DMS53 (cell line): ENCODE results near the gene KRTAP19-7.

ENCODE experiments used
- DNase-seq: peaks from one replicate; lab custom pipeline; 2025; lab: John Stamatoyannopoulos, UW

Gene KRTAP19-7, protein sequence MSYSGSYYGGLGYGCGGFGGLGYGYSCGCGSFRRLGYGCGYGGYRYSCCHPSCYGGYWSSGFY

DNA sequence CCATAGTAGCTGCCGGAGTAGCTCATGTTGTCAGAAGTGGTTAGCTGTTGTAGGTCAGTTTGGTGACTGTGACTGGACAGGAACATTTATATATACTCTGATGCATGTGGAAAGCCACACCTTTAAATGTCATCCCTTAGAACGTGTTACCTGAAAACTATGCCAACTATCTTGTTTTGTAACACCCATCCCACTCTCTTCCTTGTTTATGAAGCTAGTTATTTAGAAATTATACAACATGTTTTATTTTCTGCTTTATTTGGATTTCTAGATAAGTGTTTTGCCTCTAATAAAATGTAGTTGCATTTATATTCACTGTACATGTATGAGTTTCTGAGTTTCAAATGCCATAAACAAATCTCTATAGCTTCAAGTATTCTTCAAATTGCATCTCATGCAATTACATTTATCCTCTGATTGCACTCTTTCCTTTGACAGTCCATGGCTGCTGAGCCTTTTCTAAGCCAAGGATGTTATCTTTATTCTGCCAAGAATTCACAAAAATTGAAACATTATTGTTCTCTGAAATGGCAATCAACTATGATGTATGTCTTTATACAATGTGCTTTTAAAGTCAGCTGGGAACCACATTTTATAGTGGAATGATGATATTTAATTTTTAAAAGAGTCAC, at the start of gene KRTAP19-7:
KRTAP19-7 (minus strand) TSS at position 51 of the 632 bp plus-strand sequence; CDS start at position 26, 25 bp downstream.
- no peak for DNase-seq

DNA sequence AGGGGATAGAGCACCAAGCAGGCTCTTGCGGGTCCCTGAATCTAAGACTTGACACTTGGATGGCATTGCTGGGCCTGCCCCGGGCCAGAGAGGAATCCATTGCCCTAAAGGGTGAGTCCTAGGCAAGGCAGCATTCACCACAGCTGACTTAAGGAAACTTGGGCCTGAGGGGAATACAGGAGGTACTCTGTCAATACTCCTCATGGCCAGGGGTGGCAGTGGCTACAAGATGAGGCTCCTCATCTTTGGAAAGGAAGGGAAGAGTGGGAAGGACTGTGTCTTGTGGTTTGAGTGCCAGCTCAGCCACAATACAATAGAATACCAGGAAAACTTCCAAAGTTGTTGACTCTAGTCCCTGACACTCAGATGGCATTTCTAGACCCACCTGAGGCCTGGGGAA, 44.9 kb upstream of the KRTAP19-7 start:
- DNase-seq, result peak; percentile 27

DNA sequence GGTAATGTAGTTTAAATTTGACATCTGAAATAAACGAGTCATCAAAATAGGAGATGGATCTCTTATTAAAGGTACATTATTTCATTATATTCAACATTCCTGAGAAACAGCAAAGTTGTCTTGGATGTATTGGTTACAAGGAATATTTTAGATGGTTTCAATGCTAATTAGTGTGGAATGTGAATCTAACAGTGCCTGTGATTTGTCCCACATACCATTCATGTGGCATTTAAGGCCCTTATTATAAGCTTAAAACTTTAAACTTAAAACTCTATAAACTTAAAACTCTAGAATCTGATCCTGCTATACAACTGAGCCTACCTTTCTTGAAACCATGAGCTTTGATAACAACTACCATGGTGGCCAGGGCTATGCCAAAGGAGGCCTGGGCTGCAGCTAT, 39.7 kb upstream of the KRTAP19-7 start, which contains the start of gene KRTAP22-1:
KRTAP22-1 (plus strand) TSS at position 301 of the 400 bp plus-strand sequence.
- no peak for DNase-seq

DNA sequence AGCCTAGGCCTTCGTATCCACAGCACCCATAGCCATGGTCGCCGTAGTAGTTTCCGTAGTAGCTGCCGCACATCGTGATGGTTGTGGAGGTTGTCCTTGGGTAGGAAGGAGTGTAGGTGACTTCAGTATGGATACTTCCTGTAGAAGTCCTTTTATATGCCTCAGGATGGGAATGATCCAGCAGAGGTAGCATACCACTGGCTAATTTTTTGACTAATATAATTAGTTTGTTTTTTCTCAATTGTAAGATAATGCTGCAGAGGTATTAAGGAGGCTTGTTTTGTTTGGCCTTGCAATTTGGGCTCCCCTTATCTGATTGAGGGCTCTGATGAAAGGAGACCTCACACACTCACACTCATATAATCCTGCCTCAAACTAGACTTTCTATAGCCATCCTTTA, 37.7 kb upstream of the KRTAP19-7 start, which contains the start of gene KRTAP6-2:
KRTAP6-2 (minus strand) TSS at position 101 of the 400 bp plus-strand sequence; CDS start at position 73, 28 bp downstream.
- DNase-seq, result no peak

DNA sequence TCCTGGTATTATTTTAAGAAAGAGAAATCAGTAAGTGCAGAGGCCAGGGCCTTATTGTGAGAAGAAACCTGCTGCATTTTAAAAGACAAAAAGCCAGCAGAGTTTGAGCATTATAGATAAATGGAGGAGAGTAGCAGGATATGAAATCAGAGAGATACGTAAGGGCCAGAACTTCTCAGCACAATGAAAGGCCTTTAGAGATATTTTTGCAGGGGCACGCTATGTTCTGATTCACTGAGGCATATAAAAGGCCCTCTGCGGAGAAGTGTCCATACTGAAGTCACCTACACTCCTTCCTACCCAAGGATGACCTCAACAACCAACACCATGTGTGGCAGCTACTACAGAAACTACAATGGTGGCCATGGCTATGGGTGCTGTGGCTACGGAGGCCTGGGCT, 31.0 kb upstream of the KRTAP19-7 start, which contains the start of gene KRTAP6-3:
KRTAP6-3 (plus strand) TSS at position 301 of the 400 bp plus-strand sequence; CDS start at position 307, 6 bp downstream.
- DNase-seq, result no peak

DNA sequence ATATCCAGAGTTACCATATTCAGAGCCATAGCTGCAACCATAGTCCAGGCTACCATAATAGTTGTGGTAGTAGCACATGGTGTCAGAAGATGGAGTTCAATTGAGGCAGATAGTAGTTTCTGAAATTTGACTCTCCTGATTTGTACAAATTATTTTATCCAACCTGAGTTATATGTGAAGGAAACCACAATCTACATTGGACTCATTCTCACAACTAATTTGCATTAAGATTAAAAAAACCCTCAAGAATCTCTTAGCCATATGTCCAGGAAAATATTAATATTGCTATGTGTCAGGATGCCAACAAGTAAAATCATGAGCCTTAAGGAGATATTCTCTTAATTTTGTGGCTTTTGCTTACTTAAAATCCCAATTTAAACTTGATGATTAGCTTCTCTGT, 29.2 kb upstream of the KRTAP19-7 start, which contains the start of gene KRTAP22-2:
KRTAP22-2 (minus strand) TSS at position 101 of the 400 bp plus-strand sequence.
- DNase-seq, result no peak

DNA sequence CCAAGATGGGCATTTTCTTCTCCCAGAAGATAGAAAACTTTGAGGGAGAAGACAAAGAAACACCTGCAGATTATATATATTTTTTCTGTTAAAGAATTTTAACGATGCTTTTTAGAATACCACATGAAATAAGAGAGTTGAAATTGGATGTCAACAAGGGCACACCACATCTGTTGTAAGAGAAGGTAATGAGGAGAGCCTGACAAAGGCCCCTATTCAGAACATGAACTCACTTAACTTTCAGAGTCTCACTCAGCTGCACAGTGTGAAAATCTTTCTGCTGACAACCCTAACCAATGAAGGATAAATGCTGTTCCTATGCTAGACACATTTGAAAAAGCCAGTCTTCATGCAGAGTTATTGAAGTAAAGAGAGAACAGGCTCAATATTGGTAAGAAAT, 21.8 kb upstream of the KRTAP19-7 start:
- DNase-seq, result no peak

DNA sequence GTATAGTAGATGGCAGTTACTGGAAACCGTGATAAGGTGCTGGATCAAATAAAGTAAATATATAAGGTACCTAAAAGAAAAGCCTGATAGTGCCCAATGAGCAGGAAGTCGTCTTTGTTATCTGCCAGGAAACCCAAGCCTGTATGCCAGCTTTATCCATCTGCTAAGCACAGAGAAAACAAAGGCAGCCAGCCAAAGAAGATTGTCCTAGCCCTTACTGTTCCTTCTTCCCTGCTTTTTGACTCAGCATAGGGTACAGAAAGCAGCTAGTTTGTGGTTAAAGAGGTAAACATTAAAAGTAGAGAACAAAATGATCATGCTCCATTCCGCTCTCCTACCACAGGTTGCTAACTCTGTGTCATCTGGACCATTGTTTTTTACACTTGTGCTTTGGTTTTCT, 19.0 kb upstream of the KRTAP19-7 start:
- DNase-seq, result no peak

DNA sequence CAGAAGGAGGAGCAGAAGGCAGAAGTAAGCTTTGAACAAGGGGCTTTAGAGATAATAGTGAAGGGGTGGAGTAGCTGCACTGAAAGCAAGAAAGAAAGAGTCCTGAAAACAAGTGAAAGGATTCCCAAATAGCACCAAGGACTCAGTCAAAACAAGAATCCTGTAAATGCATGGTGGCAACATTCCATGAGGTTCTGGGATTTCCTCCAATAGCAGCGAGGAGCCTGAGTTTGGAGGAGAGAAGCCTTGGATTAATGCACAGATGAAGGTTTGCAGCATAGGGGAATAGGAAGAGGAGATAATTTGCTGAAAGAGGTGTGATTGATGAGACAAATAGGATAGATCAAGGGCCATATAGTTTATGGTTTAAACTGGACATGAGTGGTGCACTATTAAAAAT, 18.2 kb upstream of the KRTAP19-7 start:
- DNase-seq, result no peak

DNA sequence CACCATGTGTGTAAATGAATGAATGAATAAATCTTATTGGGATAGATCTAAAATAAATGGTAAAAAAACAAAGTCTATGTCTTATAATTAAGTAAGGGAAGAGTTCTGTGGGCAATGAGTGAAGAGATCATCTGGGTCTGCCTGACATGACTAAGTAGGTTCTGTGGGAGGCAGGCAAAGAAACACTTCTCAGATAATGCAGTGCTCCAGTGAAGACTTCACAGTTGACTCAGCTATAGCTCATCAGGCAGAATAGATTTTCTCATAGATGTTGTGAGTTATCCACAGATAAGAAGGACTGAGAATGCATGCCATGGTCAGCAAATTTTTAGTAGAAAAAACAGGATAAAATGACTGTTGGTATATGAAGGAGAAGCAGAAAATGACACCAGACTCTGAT, 16.7 kb upstream of the KRTAP19-7 start:
- DNase-seq, result no peak

DNA sequence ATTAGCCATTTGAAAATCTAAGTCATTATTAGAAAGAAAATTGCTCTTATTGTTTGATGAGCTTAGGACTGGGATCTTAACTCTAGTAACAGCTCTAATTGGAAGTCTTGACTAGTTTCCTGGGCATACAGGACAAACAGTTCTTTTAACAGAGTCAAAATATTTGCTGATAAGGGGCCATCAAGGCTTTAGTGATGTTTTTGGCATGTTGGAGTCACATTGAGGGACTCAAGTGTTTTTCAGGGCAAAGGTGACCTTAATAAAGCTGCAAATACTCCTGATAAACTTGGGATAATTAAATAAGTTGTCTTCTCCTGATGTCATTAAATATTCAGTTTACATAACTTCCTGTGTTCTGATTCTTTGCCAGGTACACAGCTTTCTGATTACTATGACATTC, 6.5 kb upstream of the KRTAP19-7 start:
- no peak for DNase-seq

DNA sequence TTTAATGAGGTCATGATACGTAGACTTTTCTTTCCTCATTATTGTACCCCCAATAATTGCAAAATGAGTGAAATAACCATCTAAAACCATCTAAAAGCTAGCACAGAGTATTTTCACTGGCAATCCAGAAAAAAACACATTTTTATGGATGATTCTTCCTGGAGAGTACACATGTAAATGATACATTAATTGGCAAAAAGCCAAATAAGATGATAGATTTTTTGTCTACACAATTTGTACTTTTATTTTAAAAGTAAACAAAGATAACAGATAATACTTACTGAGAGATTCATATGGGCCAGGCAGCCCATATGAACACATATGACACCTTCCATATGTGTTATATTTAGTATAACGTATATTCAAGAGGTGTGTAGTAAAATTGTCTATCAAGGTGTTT, 2.5 kb upstream of the KRTAP19-7 start:
- no peak for DNase-seq

DNA sequence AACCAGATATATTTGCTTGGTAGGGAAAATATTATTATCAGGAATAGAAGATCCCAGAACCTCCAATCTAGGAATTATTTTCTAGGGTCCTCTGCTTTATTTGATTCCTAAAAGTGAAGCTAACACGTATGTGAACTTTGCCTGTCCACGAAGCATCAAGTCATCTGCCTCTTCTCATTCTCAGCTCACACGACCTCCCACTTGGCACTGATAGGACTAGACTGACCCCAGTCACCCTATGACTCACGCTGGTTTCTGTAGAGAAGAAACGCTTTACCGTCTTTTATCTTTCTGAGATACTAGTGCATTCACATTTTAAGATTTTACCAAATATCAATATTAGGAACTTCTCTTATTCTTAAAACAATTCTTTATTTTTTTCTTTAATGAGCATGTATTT, 2.0 kb upstream of the KRTAP19-7 start:
- no peak for DNase-seq

DNA sequence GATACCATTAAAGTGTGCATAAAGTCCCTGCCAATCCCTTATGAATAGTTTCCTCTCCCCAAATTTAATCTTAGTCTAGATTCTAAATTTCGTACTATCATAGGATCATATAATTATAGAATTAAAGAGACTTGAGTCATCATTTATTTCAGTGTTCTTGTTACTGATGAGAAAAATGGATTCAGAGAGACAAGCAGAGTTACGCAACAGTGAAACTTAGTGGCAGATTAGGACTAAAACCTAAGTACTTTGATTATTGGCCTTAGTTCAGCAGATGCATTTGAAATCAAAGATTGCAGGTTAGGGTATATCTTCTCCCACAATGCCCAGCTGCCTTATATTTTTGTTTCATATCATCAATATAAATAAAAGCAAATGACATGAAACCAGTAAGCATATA, 843 bp upstream of the KRTAP19-7 start:
- no peak for DNase-seq

DNA sequence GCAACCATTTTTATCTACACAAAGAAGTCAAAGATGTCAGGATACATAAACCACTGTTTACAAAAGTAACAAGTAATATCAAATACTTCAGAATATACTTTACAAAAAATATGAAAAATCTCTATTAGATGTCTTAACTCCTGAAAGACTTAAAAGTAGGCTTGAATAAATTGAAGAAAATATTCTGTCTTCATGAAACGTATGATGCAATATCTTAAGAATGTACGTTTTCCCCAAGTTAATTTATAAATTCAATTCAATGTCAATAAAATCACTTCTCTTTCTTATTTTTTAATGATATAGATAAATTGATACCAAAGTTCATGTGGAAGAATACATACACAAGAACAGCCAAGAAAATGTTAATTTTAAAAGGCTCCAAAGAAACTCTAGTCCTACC, 6.0 kb downstream of the KRTAP19-7 start:
- DNase-seq, result no peak

DNA sequence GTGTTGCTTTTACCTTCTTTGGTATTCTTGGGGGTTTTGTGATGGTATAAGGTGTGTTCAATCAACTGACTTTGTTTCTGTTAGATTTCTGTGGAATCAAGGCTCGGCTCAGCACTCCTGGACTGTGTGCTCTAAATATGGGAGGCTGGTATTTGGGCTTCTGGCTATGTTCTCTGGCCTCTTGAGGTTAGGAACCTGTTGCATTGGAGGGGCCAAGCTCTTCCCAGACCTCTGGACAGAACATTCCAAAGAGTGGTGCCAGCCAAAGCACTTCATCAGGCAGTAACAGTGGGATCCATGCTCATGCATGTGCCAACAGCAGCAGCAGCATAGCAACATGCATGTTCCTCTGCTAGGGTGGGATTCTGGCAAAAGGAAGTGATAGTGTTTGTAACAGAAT, 8.3 kb downstream of the KRTAP19-7 start:
- no peak for DNase-seq

DNA sequence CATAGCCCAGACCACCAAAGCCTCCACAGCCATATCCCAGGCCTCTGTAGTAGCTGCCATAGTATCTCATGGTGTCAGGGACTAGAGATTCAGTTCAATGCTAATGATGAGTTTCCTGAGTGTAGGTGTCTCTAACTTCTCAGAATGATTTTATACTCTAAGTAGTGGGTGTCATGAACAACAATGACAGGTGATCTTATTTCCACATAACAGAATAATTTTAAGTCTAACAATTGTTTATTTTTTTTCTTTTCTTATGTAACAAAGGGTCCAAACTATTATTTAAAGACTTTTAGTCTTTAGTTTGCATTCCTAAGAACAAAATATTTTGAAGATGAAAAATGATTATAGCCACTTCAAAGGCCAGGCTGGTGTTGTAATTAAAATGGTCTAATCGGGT, 19.4 kb downstream of the KRTAP19-7 start, which contains the start of gene KRTAP19-6:
KRTAP19-6 (minus strand) TSS at position 101 of the 400 bp plus-strand sequence; CDS start at position 70, 31 bp downstream.
- no peak for DNase-seq

DNA sequence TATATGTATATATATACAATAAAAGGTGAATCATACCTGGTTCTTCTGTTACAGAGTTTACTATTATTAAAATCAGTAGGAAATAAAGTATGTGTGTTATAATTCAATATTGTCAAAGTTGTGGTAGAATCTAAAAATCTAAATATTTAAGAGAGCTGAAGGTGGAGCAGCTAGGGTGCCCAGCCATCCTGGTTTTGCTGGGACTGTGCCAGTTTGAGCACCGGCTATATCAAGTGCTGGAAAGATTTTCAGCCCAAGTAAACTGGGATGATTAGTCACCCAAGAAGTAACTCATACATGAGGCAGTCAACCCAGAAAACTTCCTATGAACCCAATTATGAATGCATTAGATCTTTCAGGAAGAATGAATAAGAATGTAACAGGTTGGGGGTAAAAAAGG, 42.2 kb downstream of the KRTAP19-7 start:
- no peak for DNase-seq

DNA sequence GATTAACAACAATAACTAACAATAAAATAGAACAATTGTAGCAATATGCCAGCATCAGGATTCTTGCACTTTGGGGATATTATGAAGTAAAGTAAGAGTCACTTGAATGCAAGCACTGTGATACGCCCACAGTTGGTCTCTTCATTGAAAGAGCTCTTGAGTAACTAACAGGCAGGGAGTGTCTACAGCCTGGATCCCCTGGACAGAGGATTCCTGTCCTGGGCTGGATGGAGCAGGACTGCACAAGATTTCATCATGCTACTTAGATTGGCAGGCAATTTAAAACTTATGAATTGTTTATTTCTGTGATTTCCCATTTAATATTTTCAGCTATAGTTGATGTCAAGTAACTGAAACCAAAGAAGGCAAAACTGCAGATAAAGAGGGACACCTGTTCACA, 45.4 kb downstream of the KRTAP19-7 start:
- no peak for DNase-seq
